Activated T-cell treated with anti-CD3 and anti-CD28 coated beads, Interleukin-2, amount 50 U/mL, for 48 hours (primary cell): ENCODE measurements around the gene TMEM135.

Experiments used
- DNase-seq, 2 experiments: peaks; one replicate each; pipeline ENCODE4 v3.0.0-alpha.2; 2020

The TMEM135 gene

DNA sequence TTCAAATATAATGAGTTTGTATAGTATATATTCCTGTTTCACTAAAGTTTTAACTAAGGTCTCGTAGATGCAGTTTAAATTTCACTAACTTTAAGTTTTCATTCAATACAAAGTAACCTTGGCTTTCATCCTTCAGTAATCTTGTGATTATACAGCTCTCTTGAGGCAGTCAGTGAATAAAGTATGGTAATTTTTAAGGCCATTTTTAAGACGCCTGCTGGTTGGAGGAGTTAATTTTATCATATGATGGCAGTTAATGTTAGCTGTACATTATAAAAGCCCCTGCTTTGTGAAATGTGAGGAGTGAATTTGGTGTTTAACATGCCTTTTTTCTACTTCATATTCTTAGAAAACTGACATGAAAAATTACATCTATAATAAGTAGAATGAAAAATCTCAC lies 163.6 kb downstream of the TMEM135 start:
- DNase-seq, result no peak

DNA sequence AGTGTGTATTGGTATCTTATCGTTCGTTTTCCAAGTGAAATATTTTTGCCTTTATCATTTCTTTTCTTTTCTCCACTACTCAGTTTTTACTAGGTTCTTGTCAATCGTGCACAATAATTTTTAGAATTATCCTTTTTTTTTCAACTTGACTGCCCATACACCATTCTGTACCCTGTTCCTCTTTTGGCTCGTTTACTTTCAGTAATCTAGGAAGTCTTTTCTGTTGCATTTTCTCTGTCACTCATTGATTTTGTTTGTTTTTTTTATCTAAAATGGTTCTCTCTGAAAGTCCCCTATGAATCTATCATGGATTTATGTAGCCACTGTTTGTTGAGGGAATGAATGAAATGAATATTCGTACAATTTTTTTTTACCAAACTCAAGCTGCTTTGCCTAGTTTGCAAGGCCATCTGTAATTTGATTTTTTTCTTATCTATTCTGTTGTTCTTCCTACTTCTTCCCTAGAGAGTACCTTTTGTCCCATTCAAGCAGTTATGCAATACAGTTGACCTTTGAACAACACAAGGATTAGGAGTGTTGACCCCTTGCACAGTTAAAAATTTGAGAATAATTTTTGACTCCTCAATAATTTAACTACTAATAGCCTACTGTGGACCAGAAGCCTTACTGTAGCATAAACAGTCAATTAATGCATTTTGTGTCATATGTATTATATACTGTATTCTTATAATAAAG lies 166.3 kb downstream of the TMEM135 start:
- DNase-seq, result no peak

DNA sequence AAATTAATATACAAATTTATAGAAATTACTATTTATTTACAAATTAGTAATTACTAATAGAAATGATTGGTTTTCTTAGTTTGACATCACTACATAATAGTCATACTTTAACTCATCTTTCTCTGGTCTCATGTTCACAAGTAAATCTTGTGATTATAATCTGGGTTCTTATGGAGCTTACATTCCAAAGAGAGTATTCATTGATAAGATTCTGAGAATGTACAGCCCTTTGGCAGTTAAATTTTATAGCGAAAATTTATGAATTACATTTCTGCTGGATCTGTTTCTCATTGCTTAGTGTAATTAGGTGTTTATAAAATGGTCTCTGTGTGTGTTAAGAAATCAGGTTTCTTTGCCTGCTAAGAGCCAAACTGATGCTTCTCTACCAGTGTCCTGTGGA lies 175.2 kb downstream of the TMEM135 start:
- no peak for DNase-seq

DNA sequence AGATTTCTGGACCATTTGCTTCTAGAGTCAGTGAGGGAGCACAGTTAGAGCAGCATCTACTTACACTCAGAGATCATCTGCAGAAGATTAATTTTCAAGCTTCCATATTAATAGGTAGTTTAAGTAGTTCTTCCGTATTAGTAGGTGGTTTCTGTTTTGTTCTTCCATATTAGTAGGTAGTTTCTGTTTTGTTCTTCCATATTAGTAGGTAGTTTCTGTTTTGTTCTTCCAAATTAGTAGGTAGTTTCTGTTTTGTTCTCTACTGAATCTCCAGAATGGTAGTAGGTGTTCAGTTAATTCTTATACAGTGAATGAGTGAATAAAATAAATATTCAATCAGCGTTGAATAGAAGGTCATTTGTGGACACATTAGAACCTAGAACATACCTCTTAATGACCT lies 175.7 kb downstream of the TMEM135 start:
- no peak for DNase-seq

DNA sequence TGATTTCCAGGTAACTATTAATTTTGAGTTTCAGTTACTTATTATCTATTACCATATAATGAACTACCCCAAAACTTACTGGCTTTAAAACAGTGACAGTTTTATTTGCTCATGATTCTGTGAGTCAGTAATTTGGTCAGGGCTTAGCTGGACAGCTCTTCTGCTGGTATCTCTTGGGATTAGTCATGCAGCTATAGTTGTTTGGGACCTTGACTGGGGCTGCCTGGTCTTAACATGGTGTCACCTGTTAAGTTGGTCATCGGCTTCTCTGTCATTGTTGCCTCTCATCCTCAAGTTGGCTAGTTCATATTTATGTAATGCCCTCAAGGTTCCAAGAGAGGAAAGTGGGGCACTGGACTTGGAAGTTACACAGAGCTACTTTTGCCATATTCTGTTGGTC lies 177.5 kb downstream of the TMEM135 start:
- DNase-seq, result no peak

DNA sequence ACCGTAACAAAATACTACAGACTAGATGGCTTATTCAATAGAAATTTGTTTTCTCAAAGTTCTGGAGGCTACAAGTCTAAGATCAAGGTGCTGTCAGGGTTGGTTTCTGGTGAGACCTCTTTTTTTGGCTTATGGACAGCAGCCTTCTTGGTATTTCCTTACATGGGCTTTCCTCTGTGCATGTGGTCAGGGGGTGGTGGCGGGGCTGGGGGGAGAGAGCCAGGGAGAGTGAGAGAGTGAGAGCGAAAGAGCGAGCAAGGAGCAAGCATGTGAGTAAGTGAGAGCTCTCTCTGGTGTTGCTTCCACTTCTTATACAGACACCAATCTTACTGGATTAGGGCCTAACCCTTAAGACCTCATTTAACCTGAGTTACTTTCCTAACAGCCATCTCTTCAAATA lies 181.5 kb downstream of the TMEM135 start:
- DNase-seq, result no peak

DNA sequence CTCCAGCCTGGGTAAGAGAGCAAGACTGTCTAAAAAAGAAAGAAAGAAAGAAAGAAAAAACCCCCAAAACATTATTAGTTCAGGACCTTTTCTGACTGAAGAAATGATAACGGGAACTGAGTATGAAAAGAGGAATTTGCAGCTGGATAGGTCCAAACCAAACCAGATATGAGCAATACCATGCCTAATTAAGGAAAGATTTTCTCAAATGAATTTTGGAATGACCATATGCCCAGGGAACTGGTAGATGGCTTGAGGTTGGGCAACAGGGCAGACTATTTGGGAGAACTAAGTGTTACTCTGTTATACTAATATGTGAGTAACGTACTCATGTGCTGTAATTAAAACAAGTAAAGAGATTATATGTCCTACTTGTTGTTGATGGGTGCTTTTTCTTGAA lies 186.1 kb downstream of the TMEM135 start:
- DNase-seq, result no peak

DNA sequence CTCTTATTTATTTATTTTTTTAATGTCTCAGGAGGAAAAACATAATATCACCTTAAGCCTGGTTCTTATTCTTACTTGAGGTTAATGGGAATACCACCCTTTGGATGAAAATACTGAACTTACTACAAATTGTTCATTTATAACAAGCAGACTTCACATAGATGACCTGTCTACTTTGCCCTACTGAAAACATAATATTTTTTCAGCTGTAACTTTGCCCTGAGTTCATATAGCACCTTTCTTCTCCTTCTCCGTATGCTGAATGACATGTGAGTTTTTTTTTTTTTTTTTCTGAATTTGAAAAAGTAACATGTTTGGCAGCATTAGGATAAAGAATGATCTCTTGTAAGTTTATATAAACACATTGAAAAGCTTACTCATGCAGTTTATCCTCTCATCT lies 186.8 kb downstream of the TMEM135 start:
- no peak for DNase-seq

DNA sequence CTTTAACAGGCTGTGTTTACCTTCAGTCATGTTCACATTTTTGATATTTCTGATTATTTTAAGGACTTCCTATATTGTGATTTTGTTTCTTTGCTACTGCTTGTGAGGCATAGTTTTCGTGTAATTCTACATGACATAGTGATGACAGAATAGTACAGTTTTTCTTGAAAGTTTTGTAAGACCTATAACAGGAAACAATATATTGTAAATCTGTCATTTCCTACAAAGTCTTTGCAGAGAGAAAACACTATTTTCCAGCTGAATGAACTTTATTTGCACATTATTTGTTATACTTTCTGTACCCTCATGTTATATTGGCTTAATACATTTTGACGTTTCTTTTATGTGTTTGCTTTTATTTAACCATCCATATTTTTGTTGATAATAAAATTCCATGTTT lies 191.1 kb downstream of the TMEM135 start:
- DNase-seq, result no peak

DNA sequence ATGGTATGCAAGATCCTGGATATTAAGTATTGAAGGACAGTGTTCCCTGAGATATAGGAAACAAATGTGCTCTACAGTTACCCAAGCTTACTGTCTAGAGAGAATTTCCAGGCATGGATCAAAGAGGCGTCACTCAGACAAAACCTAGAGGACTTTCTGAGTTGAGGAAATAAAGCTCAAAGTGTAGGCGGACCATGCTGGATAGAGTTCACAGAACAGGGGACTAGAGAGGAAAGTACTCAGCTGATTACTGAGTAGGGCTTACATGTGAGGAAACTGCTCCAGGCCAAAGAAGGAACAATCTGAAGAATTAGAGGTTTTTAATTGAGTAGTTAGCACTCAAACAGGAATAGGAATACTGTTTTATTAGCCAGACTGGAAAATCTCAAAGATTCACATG lies 193.3 kb downstream of the TMEM135 start:
- DNase-seq, result no peak

DNA sequence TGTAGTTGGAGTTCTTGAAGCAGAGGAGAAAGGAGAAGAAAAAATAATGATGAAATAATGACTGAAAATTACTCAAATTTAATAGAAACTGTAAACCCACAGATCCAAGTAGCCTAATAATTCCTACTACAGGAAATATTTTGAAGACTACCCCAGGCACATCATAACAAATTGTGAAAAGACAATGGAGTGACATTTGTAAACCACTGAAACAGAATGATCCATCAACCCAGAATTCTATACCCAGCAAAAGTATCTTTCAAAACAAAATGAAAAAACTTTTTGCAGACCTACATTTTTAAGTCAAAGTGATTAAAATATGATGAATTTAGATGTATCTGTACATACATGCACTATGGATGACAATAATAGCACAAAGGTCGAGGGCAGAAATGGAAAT lies 194.6 kb downstream of the TMEM135 start:
- no peak for DNase-seq

DNA sequence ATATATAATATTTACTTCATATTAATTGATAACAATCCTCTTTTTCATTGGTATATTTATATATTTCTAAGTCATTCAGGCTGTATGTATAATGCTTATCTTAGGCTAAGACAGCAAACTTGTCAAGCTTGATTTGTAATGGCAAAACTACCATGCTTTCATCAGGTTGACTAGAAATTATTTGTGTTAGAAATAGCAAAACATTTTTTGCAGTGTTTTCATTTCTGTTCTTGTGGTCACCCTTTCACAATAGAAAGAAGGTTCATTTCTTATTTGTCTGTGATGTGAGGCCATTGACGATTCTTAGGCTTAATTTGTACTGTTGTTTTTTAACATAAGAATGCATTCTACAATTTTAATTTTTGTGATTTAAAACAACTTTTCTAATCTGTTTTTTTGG lies 197.6 kb downstream of the TMEM135 start:
- no peak for DNase-seq

DNA sequence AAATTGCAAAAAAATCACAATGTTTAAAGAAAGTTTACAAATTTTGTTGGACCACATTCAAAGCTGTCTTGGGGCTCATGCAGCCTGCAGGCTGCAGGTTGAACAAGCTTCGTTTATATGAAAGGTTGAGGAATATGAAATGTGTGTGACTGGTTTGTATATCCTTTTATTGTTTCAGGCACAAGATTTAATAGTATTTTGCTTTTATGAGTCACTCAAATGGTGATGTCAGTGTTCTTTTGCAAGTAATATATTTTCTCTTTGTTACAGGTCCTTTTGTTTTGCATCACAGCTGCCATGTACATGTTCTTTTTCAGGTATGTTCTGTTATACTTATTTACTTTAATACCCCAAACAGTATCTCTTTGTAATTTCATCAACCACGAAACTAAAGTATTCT lies 198.6 kb downstream of the TMEM135 start:
- no peak for DNase-seq

DNA sequence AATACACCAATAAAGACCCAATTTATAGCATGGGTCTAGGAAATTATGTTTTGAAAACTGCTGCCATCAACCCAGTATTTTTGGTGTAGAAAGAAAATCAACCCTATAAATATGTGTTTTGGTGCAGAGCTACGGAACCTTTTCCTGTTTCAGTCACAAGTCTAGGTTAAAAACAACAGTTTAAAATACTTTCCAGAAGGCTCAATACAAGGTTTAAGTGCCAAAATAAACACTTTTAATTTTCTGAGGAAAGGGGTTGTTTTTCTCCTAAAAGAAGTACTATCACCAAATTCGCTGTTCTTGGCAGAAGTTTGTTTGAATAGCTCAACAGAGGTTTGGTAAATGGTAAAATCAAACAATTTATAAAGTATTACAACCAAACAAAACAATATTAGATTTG lies 201.3 kb downstream of the TMEM135 start:
- DNase-seq, result no peak

DNA sequence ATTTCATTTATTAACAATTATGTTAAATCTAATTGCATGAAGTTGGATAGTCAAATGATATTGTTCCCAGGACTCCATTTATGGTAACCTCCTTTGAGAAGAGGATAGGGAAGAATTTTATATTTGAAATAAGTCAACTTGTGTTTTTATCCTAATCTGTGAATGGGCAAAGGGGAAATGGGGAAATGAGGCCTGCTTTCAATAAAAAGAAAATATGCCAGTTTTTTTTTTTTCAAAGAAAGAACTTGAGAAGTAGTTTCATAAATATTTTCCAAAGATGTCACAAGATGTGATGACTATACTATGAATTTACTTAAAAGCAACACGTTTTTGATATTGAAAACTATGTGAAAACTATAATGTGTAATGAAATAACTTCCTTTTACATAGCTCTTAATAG lies 201.8 kb downstream of the TMEM135 start:
- DNase-seq, result no peak

DNA sequence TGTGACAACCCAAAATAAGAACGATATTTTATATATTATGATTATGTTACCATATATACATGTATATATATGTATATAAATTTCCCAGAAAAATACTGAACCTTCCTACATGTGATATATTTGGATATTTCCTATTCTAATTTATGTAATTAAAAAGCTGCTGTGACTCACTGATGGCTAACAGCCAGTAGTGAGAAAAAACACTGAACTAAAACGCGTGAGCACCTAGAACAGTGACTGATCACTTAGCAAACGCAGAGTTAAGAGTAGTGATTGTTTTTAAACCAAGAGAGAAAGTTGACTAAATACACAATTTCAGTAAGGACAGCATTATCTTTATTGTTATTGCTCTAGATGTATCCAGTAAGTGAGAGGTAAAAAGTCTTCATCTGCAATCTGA lies 213.8 kb downstream of the TMEM135 start:
- no peak for DNase-seq

DNA sequence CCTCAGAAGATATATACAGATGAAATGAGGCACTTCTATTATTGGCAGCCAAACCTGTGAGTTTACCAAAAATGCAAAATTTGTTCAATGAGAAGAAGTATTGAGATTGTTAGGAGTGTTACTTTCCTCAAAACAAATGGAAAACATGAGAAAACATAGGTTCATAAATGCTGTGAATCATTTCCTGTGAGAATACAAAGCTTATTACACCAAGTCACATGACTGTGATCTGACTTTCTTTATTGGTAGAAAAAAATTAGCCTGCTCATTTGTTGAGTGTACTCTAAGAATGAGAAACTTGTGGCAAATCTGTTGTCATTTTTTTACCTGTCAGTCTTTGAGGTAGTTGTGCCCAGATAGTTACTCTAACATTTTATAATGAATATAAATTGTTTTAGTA lies 215.1 kb downstream of the TMEM135 start:
- no peak for DNase-seq

DNA sequence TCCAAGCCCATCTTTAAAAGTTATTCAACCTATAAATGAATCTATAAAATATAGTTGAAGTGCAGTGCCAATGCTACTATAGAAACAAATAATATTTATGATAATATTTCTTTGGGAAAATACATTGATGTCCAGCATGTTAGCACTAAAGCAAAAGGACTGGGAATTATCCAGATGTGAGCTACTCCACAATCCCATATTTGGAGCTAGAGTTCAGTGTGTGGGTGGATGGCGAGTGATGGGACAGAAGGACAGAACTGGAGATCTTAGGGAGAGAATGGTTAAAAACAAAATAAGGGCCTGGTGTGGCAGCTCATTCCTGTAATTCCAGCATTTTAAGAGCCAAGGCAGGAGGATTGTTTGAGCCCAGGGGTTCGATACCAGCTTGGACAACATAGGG lies 216.8 kb downstream of the TMEM135 start:
- no peak for DNase-seq

DNA sequence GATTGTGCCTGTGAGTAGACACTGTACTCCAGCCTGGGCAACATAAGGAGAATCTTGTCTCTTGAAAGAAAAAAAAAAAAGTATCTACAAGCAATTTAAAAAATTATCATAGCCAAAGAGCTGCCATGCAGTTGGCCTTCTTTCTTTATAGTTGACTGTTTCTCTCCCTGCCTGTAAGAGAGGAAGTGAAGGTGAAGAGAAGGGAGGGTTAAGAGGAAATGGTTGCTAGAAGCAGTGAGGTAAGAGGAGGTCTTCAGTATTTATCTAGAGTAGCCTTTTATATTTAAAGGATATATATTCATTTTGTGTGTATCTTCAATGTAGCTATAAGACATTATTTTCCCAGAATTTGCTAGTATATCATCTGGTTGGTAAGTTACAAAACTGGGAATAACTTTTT lies 217.9 kb downstream of the TMEM135 start:
- DNase-seq, result no peak

DNA sequence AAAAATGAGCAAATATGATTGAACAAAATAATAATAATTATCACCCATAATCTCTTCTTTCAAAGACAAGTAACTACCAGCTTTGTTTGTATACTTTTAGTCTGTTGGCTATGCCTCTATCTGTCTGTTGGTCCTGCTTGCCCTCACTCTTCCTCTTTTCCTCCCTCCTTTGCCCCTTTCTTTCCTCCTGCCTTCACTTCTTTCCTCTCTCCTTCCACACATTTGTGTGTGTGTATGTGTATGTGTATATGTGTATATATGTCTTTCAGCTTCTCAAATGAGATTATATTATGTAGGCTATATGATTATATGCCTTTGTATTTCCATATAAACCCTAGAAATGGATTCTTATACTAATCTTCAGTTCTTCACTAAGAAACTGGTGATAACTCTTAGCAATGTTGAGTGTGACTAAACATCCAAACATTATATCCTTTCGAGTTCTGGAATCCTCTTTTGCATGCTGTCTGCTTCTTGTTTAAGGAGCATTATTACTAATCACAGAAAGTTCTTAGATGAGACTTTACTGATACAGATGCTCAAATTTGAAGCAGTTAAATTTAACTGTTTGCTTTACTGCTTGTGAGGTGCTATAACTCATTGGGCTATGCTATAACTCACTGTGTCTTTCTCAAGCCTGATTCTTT lies 219.1 kb downstream of the TMEM135 start:
- DNase-seq, result no peak

DNA sequence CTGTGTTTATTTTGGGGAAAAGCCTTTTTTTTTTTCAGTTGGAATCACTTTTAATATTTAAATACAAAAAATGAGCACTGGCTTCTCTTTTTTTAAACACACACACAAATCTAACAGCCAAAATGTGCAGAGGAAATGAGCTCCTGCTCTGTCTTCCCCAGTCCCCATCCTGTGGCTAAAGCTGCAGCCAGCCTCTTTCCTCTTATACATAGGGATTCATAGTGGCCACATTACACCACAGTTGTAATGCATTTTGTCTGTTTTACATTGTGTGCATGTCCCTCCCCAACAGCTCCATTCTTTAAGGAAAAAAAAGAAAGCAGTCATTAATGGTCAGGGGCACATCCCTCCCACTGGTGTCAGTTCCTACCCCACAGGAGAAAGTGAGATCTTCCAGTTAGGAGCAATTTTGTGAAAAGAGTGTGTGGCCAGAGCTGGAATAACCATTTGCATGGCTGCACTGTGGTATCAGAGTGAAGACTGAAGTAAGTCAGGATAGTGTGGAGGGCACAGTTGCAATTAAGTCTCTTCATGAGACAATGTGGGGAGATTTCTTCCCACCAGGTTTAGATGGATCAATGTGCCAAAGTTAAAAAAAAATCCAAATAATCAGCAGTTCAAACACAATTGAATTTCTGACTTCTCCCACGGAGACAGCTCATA lies 220.6 kb downstream of the TMEM135 start:
- no peak for DNase-seq

DNA sequence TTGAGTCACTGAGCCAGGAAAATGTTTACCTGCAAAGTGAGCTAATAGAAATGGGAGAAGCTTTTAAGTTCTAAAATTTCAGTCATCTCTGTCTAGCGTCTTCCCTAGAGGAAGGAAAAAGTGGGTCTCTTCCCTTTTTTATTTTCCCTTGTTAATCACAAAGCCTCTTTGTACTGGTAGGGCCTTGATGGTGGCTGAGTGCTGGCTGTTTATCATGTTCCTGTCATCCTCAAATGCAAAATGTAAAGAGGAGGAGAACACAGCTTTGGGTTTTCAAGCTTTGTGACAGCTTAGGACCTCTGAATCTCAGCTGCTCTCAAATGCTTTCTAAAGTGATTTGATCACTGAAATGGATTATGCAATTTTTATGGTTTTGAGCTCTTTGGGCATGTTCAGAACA lies 222.0 kb downstream of the TMEM135 start:
- no peak for DNase-seq

DNA sequence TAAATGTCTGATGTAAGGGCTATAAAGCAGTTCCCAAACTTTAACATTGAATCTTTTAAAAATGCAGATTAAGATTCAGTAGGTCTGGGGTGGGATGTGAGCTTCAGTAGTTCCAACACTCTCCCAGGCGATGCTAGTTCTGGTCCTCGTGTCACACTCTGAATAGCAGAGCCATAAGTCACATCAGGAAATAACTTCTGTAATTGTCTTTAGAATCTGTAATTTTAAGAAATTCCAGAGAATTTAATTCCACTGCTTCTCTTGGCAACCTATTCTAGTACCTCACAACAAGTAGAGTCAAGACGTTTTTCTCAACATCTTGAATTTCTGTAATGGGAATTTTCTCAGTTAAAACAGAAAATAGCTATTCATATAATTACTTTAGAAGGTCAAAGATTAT lies 223.1 kb downstream of the TMEM135 start:
- DNase-seq, result no peak

DNA sequence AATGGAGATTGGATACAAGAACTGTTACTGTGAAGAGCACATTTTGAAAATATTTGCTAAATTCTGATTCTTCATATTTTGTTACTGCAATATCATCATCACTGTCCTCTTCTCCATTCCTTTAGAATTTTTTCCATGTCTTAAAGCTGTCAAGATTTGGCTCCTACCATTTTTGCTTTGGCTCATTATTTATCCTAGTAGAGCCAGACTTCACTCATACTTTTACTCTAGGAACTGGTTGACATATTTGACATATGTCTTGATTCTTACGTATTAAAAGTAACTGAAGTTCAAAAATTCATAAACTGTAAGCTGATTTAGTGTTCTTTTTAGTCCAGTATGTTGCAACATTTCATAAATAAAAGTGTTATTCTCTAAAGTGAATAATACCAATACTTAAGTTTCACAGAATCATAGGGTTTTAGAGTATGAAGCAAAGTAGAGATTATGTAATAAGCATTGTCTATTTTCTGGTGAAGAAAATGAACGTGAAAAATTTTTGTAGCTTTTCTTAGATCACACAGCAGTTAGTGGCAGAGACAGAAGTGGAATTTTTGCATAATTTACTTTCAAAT lies 225.6 kb downstream of the TMEM135 start:
- no peak for DNase-seq
